Uterus (tissue), 4 donors: ENCODE results near the gene EPB41L3. TPM values are rescaled to one million over a fixed set of nuclear protein-coding genes. Genes with fewer than 3 reads are reported as not detected.

ENCODE experiments used
- DNase-seq, 2 donors: peaks; one replicate each; pipeline ENCODE4 v3.0.0-alpha.2; 2019 to 2020
- H3K27ac ChIP-seq, 2 donors: fragments of 200-600 bp; sonication (generic); 1 replicate in 1 of 2; 2 replicates in 1 of 2; pipeline ENCODE4 v1.5.1; 2016 to 2018
- H3K27me3 ChIP-seq, 2 donors: fragments of 200-600 bp; sonication (generic); one replicate each; pipeline ENCODE4 v1.5.1; 2018 to 2019; ENCODE audit warnings: control low read depth in 1 of 2
- H3K36me3 ChIP-seq, 2 donors: fragments of 200-600 bp; sonication (generic); one replicate each; pipeline ENCODE4 v1.5.1; 2019; ENCODE audit warnings: control low read depth in 1 of 2
- H3K4me1 ChIP-seq, 2 donors: fragments of 200-600 bp; sonication (generic); one replicate each; pipeline ENCODE4 v1.5.1; 2018 to 2019; ENCODE audit warnings: control low read depth in 1 of 2
- H3K4me3 ChIP-seq, 2 donors: fragments of 200-600 bp; sonication (generic); 1 replicate in 1 of 2; 2 replicates in 1 of 2; pipeline ENCODE4 v1.5.1; 2018 to 2019; ENCODE audit warnings: mild to moderate bottlenecking in 1 of 2
- H3K9me3 ChIP-seq, 2 donors: fragments of 200-600 bp; sonication (generic); one replicate each; pipeline ENCODE4 v1.5.1; 2019; ENCODE audit warnings: control low read depth in 1 of 2
- POLR2A ChIP-seq, 2 donors: fragments of 450-650 bp; IDR thresholded peaks; one replicate each; pipeline ENCODE4 v1.6.1; 2016; ENCODE audit warnings: antibody characterized with exemption in 2 of 2, mild to moderate bottlenecking in 1 of 2, moderate library complexity in 1 of 2
- intact Hi-C: fragments of 100-400 bp; cut with DNase I; formaldehyde crosslinking; loops from one replicate; pipeline ENCODE4 v1.15.1; 2023; ENCODE audit warnings: low total_unique reads
- total RNA-seq, 4 donors: library from RNA; depleted of rRNA in 3 of 4; stranded (reverse); fragments of >200 nt in 3 of 4; gene quantifications; one replicate each; pipeline versions ENCODE4 v1.1.0 to v1.2.4, GENCODE V29; 2014 to 2023
- TF ChIP-seq, protein P1 (sequence below), 4 experiments: fragments of 200-600 bp in 2 of 4; fragments of 450-650 bp in 2 of 4; sonication (generic) in 2 of 4; IDR thresholded peaks; one replicate each; pipeline ENCODE4 v1.5.1; 2016 to 2019; ENCODE audit warnings: antibody characterized with exemption in 4 of 4, mild to moderate bottlenecking in 2 of 4, moderate library complexity in 1 of 4
- donor health status: DM: yes; HTN: yes; CAD: no.

The EPB41L3 gene
- total RNA-seq, 4 donors from 2014 or later, result 31.5 to 111 (median 57.1) TPM

DNA sequence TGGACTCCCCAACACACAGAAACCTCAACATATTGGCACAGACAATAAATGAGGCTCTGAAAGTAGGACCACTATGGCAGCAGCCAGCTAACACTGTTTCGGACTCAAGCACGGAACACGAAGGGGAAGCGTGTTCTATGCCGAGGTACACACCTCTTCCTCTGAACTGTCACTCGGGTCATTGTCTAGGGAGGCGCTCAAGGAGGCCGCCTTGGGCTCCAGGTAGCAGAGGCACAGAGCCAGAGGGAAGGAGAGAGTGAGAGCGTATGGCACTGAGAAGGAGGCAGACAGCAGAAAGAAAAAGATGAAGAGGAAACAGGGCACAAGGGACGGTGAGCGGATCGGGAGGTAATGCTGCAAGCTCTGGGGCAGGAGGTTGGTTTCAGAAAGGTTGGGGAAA lies 128.1 kb downstream of the EPB41L3 start:
- TF ChIP-seq, protein P1, sequence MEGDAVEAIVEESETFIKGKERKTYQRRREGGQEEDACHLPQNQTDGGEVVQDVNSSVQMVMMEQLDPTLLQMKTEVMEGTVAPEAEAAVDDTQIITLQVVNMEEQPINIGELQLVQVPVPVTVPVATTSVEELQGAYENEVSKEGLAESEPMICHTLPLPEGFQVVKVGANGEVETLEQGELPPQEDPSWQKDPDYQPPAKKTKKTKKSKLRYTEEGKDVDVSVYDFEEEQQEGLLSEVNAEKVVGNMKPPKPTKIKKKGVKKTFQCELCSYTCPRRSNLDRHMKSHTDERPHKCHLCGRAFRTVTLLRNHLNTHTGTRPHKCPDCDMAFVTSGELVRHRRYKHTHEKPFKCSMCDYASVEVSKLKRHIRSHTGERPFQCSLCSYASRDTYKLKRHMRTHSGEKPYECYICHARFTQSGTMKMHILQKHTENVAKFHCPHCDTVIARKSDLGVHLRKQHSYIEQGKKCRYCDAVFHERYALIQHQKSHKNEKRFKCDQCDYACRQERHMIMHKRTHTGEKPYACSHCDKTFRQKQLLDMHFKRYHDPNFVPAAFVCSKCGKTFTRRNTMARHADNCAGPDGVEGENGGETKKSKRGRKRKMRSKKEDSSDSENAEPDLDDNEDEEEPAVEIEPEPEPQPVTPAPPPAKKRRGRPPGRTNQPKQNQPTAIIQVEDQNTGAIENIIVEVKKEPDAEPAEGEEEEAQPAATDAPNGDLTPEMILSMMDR (IDR thresholded peaks at IDR 0.05), result no peak
- no peak for TF ChIP-seq POLR2A (IDR thresholded peaks at IDR 0.05)
- Histone ChIP-seq H3K36me3 (no peaks in the 10 kb centered on the region), H3K9me3 (no peaks in the 10 kb centered on the region), H3K27me3 (no peaks in the 10 kb centered on the region), H3K4me3 (no peak overlapping the region), H3K4me1 (no peaks in the 10 kb centered on the region), H3K27ac (no peak overlapping the region)
- intact Hi-C loops, result no loop called here
- no peak for DNase-seq

DNA sequence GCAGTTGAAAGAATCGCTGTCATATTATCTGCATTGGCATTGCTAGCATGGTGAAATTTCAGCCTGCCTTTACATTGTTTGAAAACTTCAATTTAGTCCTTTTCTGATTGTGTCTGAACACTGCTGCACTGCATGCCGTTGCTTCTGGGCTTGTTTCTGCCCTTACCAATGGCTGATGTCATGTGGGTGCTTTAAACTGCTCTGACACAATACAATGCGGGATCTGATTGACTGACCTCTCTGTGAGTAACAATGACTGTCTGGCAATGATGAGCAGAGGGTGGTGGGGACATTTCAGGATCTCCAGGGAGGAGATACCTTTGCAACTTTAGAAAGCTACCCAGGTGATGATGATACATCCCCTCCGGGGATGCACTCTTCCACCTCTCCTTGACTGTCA lies 128.8 kb downstream of the EPB41L3 start:
- Histone ChIP-seq H3K9me3 (no peaks in the 10 kb centered on the region), H3K27ac (no peak overlapping the region), H3K36me3 (no peaks in the 10 kb centered on the region), H3K27me3 (no peaks in the 10 kb centered on the region), H3K4me3 (no peak overlapping the region), H3K4me1 (no peaks in the 10 kb centered on the region)
- no peak for DNase-seq
- intact Hi-C loops, result no loop called here
- no peak for TF ChIP-seq POLR2A (IDR thresholded peaks at IDR 0.05)
- TF ChIP-seq, protein P1 (IDR thresholded peaks at IDR 0.05), result no peak

DNA sequence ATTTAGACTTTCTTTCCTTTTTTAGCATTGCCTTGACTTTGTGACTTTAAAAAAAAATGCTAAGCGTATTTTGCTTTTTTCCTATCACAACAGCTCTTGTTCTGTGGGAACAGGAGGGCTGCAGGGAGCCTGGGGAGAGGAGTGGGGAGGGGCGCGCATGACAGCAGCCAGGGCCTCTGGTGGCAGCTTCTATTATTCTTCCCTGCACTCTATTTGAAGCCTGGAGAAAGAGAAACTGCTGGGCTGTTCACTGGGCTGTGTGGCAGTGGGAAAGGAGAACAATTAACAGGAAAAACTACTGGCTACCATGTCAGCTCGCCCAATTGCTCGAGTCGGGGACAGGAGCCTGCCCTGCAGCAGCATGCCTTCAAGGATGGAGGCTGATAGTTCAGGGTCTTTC lies 129.3 kb downstream of the EPB41L3 start:
- no peaks in the 10 kb centered on the region for H3K27me3 ChIP-seq
- no peaks in the 10 kb centered on the region for H3K4me1 ChIP-seq
- TF ChIP-seq POLR2A (IDR thresholded peaks at IDR 0.05), result no peak
- TF ChIP-seq, protein P1 (IDR thresholded peaks at IDR 0.05), result no peak
- no peaks in the 10 kb centered on the region for H3K9me3 ChIP-seq
- no peaks in the 10 kb centered on the region for H3K36me3 ChIP-seq
- no peak for DNase-seq
- no peak overlapping the region for H3K27ac ChIP-seq
- intact Hi-C loops, result no loop called here
- no peak overlapping the region for H3K4me3 ChIP-seq

DNA sequence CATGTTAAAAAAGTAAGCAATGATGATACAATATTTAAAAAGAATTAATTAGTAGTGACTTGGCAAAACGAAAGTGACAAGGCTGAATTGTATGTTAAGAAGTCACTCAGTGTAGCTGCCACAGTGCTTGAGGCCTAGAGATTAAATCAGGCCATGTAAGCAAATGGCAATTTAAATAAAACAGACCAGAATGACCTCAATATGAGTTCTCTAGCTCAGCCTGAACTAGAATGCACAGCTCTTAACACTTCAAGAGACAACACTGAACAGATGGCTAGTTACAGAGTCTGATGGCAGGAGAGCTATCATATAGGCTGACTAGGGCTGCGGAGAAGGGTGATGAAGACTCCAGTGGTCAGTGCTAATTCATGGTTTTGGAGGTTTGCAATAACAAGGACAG lies 130.3 kb downstream of the EPB41L3 start:
- Histone ChIP-seq H3K4me3 (no peak overlapping the region), H3K27ac (no peak overlapping the region), H3K36me3 (no peaks in the 10 kb centered on the region), H3K27me3 (no peaks in the 10 kb centered on the region), H3K9me3 (no peaks in the 10 kb centered on the region), H3K4me1 (no peaks in the 10 kb centered on the region)
- intact Hi-C loops, result no loop called here
- no peak for DNase-seq
- no peak for TF ChIP-seq POLR2A (IDR thresholded peaks at IDR 0.05)
- TF ChIP-seq, protein P1 (IDR thresholded peaks at IDR 0.05), result no peak

DNA sequence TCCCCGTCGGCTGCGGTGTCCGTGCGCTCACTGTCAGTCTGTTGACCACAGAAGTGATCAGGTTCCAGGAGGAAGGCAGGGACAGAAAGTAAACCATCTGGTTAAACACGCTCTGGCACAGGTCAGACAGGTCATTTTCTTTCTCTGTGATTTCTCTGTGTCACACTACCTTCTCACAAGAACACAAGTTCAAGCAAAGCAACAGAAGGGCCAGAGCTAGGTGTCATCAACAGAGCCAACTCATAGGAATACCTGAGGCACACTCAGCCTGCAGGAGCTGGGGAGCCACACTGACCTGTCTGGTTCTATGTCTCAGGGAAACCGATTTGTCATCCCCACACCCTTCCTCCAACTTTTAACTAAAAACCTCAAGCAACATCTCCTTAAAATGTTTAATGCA lies 133.2 kb downstream of the EPB41L3 start:
- TF ChIP-seq, protein P1 (IDR thresholded peaks at IDR 0.05), result no peak
- TF ChIP-seq POLR2A (IDR thresholded peaks at IDR 0.05), result no peak
- no peaks in the 10 kb centered on the region for H3K9me3 ChIP-seq
- DNase-seq, result no peak

More for the DNA sequence above, 133.2 kb downstream of the EPB41L3 start:
- Histone ChIP-seq H3K4me1 (no peaks in the 10 kb centered on the region), H3K27ac (no peak overlapping the region), H3K36me3 (no peaks in the 10 kb centered on the region), H3K27me3 (no peaks in the 10 kb centered on the region), H3K4me3 (no peak overlapping the region)
- intact Hi-C loops, result no loop called here
